HEK293T (cell line): ENCODE results near the gene METAP1D.

Source experiments
- BHLHE40 ChIP-seq: fragments of 450-650 bp; IDR thresholded peaks from 2 replicates; pipeline ENCODE4 v1.6.1; 2016; ENCODE audit warnings: mild to moderate bottlenecking, moderate library complexity, borderline replicate concordance
- ELF4 ChIP-seq: fragments of 450-650 bp; IDR thresholded peaks from 2 replicates; pipeline ENCODE4 v1.6.1; 2017; ENCODE audit warnings: antibody characterized with exemption
- HDGF ChIP-seq: fragments of 450-650 bp; IDR thresholded peaks from 2 replicates; pipeline ENCODE4 v1.6.1; 2017; ENCODE audit warnings: antibody characterized with exemption, borderline replicate concordance
- L3MBTL2 ChIP-seq: fragments of 450-650 bp; conservative IDR thresholded peaks from 2 replicates; pipeline ENCODE4 v1.6.1; 2016; ENCODE audit warnings: mild to moderate bottlenecking
- LEF1 ChIP-seq: fragments of 450-650 bp; IDR thresholded peaks from 2 replicates; pipeline ENCODE4 v1.6.1; 2017; ENCODE audit warnings: mild to moderate bottlenecking, borderline replicate concordance
- NFRKB ChIP-seq: fragments of 450-650 bp; IDR thresholded peaks from 2 replicates; pipeline ENCODE4 v1.6.1; 2016; ENCODE audit warnings: mild to moderate bottlenecking, moderate library complexity
- PKNOX1 ChIP-seq: fragments of 450-650 bp; IDR thresholded peaks from 2 replicates; pipeline ENCODE4 v1.6.1; 2016
- SP1 ChIP-seq: fragments of 450-650 bp; IDR thresholded peaks from 2 replicates; pipeline ENCODE4 v1.6.1; 2017

GRCh38 chr2:172116107-172116506 lies 116.4 kb downstream of the METAP1D start:
- TF ChIP-seq ELF4 = no peak
- no peak for TF ChIP-seq L3MBTL2
- TF ChIP-seq SP1 = no peak
- TF ChIP-seq NFRKB = no peak
- TF ChIP-seq BHLHE40 = no peak
- no peak for TF ChIP-seq HDGF
- TF ChIP-seq PKNOX1 = no peak
- no peak for TF ChIP-seq LEF1
